H54 (cell line): ENCODE results near the gene WNT5B.

Experiments used
- DNase-seq: peaks from one replicate; pipeline ENCODE4 v3.0.0; 2011; ENCODE audit warnings: low spot score, mixed read lengths; ENCODE audit not compliant: insufficient read length
- FAIRE-seq: peaks from 3 replicates; lab custom pipeline; 2011; peaks lifted over from hg19 to GRCh38; lab: Jason Lieb, UNC
- POLR2A ChIP-seq: IDR thresholded peaks from 2 replicates; pipeline ENCODE4 v1.6.1; 2011; ENCODE audit warnings: low read depth, mild to moderate bottlenecking, low read length

The WNT5B gene

DNA sequence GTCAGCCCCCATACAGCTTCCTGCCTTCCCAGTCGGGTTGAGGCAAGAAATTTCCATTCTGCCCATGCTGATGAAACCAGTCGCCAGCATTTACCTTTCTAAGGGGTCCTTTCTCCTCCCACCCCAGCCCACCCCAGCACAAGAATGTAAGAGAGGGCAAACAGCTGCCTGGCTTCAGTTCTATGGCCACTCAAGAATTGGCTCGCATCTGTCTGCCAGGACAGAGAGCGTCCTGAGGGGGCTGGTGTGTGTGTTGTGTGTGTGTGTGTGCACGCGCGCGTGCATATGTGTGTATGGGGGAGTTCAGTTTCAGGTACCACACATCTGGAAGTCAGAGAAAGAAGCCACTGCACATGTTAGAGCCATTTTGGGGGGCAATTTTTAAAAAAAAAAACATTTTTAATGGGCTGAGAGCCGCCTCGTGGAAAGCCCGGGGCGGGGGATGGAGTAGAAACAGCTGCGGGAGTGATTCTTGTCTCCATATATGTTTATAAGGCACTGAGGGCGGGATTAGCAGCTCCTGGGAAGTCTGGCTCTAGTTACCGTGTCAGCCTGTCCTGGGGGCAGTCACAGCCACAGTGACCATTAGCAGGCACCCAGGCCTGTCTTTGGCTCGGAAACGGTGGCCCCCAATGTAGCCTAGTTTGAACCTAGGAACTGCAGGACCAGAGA lies at the start of gene WNT5B:
Gene WNT5B (plus strand): TSS at position 566 of the 672 bp plus-strand sequence. CDS start 2,124 bp downstream, outside the sequence.
- no peak for TF ChIP-seq POLR2A
- FAIRE-seq (no peak), DNase-seq (no peak)

DNA sequence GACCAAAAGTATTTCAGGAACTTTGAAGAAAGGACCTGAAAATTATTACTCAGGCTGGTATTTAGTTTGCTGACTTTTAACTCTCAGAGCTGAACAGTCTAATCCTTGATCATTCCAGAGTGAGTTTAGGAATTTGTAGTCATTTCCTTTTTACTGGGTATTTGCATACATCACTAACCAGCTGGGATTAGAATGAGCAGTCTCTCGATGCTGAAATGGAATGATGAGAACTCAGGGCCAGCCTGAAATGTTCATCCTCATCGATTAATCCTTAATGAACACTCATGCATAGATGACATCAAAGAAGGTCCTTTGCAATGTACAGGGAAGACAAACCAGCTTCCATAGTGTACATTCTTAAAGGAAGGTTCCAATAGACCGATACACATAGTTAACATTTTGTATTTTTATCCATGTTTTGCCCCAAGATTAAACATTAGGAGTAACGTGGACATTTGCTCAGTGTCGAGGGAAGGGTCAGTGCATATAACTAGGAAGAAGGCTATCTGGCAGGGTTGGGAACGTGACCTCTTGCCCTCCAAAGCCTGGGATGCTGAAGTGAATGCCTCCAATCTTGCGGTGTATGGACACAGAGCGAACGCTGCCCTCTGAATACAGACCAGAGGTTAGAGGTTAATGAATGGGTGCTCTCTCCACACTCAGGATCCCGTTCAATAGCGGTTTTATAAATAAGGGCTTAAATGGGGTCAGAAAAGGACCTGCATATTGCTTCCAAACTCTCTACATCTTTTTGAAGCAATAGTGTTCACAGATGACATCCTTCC lies 49.2 kb upstream of the WNT5B start:
- DNase-seq: no peak
- FAIRE-seq: no peak
- TF ChIP-seq POLR2A: no peak

DNA sequence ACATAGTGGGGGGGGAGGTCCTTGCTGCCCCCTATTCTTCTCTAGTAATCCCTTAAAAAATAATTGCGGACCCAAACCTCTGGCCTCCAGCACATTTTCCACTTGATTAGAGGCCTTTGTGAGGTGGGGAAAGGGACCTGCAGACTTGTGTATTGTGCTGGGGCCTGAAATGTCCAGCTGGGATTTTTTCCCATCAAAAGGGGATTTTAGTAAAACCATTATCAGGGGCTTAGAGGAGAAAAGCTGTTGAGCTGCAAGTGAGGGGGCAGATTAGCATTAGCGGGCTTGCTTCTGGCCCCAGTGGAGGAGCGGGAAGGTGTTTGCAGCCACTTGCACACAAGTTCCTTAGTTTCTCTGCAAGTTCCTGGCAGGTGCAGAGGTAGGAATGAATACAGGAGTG lies 48.5 kb upstream of the WNT5B start:
- no peak for DNase-seq
- TF ChIP-seq POLR2A: no peak
- FAIRE-seq: no peak

DNA sequence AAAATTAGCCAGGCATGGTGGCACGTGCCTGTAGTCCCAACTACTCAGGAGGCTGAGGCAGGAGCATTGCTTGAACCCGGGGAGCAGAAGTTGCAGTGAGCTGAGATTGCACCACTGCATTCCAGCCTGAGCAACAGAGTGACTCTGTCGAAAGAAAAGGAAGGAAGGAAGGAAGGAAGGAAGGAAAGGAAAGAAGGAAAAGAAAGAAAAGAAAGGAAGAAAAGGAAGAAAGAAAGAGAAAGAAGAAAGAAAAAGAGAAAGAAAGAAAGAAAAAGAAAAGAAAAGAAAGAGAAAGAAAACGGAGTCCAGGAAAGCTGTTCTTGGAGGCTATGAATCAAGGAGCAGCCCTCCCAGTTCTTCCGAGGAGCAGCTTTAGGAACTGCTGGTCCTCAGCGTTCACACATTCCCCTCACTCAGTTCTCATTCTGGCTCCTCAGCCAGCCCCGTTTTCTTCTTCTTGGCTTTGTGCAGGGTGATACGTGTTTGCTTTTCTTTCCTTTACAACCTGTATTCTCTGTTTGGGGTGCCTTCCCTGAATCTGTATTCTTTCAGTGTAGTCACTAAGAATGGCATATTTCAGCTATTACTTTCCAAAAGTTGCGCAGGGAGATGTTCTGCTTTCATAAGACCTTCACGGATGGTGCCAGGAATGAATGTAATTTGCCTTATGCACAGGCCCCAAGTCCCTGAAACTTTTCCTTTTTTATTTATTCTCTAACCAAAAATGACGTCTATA lies 46.9 kb upstream of the WNT5B start:
- TF ChIP-seq POLR2A: no peak
- FAIRE-seq (no peak), DNase-seq (no peak)

DNA sequence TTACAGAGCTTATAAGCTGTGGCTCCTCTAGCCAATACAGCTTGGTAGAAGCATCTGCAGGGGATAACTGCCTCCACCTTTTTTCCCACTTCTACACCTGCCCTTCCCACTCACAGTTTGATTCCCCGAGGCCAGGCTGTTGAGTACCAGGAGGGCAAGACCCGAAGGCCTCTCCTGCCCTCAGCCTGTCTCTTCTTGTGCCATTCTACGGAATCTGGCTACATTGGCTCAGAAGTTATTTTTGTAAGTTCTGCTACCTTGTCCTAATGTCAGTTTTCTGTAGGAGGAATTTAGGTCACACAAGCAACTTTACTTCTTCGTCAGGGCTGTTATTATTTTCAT lies 46.4 kb upstream of the WNT5B start:
- no peak for TF ChIP-seq POLR2A
- FAIRE-seq: no peak
- no peak for DNase-seq

DNA sequence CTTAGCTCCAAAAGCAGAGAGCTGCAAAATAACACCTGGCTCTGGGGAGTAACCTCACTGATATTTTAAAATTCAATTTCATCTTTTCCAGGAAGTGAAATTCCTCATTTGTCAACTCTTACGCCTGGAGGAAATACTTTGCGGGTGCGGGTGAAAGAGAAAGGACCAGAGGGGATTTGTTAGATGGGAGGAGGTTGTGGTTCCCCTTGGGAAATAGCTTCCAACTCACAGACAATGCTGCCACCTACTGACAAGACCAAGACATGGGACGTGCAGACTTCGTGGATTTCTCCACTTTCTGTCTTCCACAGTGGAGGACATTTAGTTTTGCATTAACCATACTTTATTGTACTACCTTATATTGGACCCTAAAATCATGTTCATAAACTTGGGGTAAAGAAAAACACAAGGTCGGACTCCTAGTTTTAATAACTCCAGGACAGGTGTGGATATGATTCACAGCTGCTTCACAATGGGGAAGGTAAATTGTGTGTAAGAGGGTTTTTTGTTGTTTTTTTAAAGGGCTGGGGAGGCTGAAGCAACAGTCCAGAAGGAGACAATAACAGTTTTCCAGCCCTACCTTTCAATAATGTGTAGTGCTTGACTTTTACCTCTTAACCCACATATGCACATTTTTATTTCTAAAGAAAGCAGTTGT lies 45.5 kb upstream of the WNT5B start:
- no peak for TF ChIP-seq POLR2A
- DNase-seq (peak; percentile 54), FAIRE-seq (peak; percentile 86)

DNA sequence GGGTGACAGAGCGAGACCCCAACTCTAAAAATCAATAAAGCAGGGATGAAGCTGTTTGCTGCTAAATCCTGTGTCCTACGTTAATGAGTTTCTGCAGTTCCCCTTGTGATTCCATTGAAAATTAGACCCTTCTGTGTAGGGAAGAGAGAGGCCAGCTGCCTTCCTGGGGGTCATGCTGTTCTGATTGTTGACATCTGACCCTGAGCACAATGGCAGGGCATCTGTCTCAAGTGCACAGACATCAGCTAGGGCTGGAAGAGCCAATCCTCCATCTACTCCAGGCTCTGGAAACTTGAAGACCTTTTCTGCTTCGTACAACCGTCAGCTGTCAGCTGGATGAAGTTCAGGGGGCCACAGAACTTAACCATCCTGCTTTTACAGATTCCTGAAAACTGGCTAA lies 44.7 kb upstream of the WNT5B start:
- FAIRE-seq (no peak), DNase-seq (no peak)
- no peak for TF ChIP-seq POLR2A

DNA sequence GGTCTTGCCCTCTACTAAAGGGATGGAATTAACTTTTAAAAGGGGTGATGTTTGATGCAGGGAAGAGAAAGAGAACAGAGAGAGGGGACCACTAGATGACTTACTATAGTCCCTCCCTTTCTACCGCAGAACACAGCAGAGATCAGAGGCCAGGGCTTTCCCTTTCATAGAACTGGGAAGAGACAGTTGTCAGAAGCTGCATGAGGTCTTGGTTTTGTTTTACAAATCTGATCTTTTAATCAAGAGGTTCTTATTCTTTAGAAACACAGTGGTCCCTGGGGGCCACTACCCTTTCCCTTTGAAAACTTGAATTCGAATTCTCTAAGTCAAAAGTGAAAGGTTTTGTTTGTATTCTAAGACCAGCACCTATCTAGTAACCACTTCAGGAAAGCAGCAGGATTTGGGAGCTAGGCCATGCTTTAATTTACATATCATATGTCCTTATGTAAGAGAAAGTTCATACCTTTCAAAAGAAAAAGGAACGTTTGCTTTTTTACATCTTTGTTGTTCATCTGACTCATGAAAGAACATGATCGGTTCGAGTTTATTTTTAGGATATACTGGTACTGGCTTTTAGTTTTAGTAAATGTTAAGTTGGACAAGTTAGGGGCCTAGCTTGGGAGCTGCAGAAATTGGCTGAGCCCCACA lies 41.0 kb upstream of the WNT5B start:
- DNase-seq: no peak
- no peak for TF ChIP-seq POLR2A
- FAIRE-seq: no peak

DNA sequence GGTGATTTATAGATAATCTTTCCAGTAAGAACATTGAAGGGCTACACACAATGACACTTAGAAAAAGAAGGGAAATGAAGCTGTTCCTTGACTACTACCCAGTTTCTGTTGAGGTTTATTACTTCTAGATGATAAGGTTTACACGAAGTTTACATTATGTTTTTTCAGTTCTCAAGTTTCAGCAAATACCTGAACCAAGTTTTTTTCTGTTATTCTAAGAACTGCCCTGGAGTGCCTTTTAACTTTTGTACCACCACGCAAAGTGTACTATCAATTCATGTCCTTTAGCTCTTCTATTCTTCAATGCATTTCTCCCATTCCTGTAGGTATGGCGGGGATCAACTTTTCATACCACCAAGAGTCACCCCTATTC lies 40.5 kb upstream of the WNT5B start:
- no peak for TF ChIP-seq POLR2A
- no peak for DNase-seq
- no peak for FAIRE-seq

DNA sequence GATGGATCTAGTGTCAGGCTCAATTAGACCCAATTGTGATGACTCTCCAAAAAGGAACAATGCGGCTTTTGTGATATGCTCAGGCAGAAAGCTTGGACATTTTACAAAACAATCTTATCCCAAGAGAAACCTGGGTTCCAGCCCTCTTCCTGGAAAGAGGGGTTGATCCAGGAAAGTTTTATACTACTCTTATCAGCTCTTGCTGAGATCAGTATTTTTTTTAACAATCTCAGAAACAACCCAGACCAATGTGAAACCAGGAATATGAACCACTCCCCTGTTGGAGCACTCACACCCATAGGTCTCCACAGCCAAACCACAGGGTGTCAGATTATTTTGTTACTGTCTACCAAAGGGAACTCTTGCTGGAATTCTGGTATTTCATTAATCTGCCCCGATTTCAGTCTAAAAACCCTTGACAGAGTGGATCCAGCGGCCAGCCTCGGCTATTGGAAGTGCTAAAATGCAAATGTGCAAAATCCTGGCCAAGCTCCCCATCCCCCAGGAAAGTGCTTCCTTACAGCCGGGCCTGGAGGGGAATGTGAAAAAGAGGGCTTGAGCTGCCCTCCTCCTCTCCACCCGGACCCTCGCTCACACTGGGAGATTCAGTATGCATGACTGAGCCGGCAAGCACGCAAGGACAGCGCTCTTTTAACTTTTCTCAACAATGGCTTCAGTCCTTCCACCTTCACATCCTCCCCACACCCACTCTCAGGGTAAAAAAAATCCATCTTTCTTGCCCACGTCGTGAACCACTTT lies 38.6 kb upstream of the WNT5B start:
- DNase-seq (no peak), FAIRE-seq (no peak)
- TF ChIP-seq POLR2A: no peak

DNA sequence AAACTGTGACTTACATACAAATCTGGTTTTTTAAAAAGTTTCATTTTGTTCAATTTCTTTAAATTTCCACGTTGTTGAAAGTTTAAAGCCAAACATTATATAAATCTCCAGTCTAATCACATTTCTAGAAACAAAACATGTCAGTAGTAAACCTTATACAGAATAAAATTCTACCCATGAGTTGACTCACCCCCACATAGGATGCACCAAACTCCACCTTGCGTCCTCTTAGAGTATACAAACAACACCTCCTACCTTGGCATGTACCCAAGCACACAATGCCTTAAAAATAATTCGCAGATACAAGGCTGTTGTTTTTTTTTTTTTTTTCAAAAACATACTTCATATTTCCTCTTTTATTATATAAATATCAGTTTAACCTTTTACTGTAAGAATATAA lies 38.0 kb upstream of the WNT5B start:
- DNase-seq: peak; percentile 71
- FAIRE-seq: no peak
- no peak for TF ChIP-seq POLR2A

DNA sequence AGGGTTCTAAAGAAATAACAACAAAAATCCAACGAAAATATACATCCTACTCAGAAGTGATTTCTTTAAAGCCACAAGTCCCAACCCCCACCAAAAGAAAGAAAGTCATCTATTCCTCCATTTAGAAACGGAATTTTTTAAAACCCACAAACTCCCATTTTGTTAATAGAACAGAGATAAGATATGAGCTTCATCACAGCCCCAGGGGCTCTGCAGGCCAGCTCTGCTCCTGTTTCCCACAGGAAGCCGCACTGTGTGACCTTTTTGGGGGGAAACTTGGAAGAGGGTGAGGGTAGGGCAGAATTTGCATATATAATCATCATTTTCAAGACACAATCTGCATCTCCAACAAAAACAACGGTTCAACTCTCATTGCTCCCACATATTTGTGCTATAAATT lies 37.5 kb upstream of the WNT5B start:
- TF ChIP-seq POLR2A: no peak
- DNase-seq (no peak), FAIRE-seq (no peak)

DNA sequence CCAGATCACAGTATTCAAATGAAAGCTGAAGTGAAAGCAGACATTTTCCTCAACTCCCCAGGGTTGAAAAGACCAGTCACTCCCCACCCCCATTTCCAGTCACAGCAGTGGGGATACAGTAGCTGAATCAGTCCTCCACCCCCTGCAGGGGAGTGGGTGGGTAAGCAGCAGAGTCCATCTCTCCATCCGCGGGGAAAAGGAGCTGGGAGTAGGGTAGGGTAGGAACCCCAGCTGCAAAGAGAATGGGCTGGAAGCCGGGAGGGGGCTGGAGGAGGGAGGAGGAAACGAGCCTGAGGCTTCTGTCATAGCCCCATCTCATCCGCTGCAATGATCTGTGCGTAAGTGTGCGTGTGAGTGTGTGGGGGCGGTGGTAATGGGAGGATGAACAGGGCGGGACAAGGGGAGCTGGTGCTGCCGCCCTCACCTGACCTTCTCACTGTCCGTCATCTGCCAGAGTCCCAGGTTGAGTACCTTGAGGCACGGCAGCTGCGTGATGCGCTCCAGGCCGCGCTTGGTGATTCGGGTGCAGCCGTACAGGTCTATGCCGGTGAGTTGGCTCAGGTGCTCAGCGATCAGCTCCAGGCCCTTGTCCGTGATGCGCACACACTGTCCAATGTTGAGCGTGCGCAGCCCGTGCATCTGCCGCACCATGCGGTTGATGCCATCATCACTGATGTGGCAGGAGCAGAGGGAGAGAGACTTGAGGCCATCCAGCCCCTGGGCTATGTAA lies 36.4 kb upstream of the WNT5B start:
- no peak for FAIRE-seq
- no peak for TF ChIP-seq POLR2A
- no peak for DNase-seq
